Measurements from ENCODE around the gene STRAP. TPM values are rescaled to one million over a fixed set of nuclear protein-coding genes. Genes with fewer than 3 reads are reported as not detected.

Gene STRAP
- total and polyA plus RNA-seq, 2 experiments from 2014 or later, result 229 to 403 TPM

DNA sequence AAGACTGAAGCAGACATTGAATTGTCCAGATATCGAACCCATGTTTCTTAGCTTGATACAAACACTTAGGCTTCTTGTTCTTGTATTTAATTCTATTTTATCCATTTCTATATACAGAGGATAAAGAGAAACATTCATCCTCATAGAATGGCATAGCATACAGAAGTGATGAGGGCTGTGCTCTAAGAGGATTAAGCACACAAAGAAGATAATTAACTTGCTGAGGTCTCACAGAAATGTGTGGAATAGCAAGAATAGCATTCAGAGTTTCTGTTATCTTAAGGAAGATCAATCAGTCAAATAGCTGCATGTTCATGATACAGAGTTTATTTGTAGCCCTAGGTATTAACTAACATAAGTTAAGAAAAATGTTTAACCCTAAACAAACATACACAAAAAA lies 27.3 kb upstream of the STRAP start (continued):
- TF ChIP-seq, protein P1, sequence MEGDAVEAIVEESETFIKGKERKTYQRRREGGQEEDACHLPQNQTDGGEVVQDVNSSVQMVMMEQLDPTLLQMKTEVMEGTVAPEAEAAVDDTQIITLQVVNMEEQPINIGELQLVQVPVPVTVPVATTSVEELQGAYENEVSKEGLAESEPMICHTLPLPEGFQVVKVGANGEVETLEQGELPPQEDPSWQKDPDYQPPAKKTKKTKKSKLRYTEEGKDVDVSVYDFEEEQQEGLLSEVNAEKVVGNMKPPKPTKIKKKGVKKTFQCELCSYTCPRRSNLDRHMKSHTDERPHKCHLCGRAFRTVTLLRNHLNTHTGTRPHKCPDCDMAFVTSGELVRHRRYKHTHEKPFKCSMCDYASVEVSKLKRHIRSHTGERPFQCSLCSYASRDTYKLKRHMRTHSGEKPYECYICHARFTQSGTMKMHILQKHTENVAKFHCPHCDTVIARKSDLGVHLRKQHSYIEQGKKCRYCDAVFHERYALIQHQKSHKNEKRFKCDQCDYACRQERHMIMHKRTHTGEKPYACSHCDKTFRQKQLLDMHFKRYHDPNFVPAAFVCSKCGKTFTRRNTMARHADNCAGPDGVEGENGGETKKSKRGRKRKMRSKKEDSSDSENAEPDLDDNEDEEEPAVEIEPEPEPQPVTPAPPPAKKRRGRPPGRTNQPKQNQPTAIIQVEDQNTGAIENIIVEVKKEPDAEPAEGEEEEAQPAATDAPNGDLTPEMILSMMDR (conservative IDR thresholded peaks at IDR 0.05; ENCODE audit: low read depth in 2 of 2), result no peak
- TF ChIP-seq ZNF331 (CRISPR knock-in tag; IDR thresholded peaks at IDR 0.05; ENCODE audit: low read depth) (no peak), EZH2 (IDR thresholded peaks at IDR 0.05; ENCODE audit: low read depth, unreplicated experiment) (no peak), NANOG (IDR thresholded peaks at IDR 0.05; ENCODE audit: borderline replicate concordance) (no peak), STAT1 (IDR thresholded peaks at IDR 0.05; ENCODE audit: unreplicated experiment) (no peak), CREB1 (CRISPR knock-in tag; IDR thresholded peaks at IDR 0.05; ENCODE audit: low read depth) (no peak)
- TF ChIP-seq, protein P2, sequence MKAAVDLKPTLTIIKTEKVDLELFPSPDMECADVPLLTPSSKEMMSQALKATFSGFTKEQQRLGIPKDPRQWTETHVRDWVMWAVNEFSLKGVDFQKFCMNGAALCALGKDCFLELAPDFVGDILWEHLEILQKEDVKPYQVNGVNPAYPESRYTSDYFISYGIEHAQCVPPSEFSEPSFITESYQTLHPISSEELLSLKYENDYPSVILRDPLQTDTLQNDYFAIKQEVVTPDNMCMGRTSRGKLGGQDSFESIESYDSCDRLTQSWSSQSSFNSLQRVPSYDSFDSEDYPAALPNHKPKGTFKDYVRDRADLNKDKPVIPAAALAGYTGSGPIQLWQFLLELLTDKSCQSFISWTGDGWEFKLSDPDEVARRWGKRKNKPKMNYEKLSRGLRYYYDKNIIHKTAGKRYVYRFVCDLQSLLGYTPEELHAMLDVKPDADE (IDR thresholded peaks at IDR 0.05), result no peak
- TF ChIP-seq, protein P3, sequence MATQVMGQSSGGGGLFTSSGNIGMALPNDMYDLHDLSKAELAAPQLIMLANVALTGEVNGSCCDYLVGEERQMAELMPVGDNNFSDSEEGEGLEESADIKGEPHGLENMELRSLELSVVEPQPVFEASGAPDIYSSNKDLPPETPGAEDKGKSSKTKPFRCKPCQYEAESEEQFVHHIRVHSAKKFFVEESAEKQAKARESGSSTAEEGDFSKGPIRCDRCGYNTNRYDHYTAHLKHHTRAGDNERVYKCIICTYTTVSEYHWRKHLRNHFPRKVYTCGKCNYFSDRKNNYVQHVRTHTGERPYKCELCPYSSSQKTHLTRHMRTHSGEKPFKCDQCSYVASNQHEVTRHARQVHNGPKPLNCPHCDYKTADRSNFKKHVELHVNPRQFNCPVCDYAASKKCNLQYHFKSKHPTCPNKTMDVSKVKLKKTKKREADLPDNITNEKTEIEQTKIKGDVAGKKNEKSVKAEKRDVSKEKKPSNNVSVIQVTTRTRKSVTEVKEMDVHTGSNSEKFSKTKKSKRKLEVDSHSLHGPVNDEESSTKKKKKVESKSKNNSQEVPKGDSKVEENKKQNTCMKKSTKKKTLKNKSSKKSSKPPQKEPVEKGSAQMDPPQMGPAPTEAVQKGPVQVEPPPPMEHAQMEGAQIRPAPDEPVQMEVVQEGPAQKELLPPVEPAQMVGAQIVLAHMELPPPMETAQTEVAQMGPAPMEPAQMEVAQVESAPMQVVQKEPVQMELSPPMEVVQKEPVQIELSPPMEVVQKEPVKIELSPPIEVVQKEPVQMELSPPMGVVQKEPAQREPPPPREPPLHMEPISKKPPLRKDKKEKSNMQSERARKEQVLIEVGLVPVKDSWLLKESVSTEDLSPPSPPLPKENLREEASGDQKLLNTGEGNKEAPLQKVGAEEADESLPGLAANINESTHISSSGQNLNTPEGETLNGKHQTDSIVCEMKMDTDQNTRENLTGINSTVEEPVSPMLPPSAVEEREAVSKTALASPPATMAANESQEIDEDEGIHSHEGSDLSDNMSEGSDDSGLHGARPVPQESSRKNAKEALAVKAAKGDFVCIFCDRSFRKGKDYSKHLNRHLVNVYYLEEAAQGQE (IDR thresholded peaks at IDR 0.05; ENCODE audit: unreplicated experiment), result no peak

DNA sequence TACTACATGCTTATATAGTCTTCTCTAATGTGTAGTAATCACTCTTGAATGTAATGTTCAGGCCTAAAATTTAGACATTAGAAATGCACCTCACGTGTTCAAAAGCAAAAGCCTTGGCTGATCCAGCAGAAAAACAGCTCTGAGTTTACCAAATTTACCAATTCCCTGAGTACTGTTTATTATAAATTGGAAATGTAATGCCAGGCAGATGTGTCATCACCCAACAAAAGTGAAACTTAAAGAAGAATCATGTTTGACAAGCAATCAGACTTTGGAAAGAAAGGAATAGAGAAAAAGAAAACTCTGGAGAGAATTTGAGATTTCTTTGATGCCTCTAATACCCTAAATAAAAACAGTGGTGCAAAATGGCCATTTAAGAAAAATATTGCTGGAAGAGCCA lies 26.5 kb upstream of the STRAP start:
- no peak overlapping the region for H3K27ac Mint-ChIP-seq
- no peak overlapping the region for H2AFZ ChIP-seq
- H3K36me3 Mint-ChIP-seq (ENCODE audit: low read depth), result no peaks in the 10 kb centered on the region
- H3K79me2 ChIP-seq (replicated peaks; ENCODE audit: insufficient read depth), result no peaks in the 10 kb centered on the region
- H3K27me3 Mint-ChIP-seq (ENCODE audit: insufficient read depth, low read depth, poor library complexity), result peaks cover 1% of the 10 kb centered on the region
- no peaks in the 10 kb centered on the region for H3K4me1 ChIP-seq (ENCODE audit: insufficient read depth)
- TF ChIP-seq ZNF331 (CRISPR knock-in tag; IDR thresholded peaks at IDR 0.05; ENCODE audit: low read depth), result no peak
- TF ChIP-seq, protein P3 (IDR thresholded peaks at IDR 0.05; ENCODE audit: unreplicated experiment), result no peak
- TF ChIP-seq EZH2 (IDR thresholded peaks at IDR 0.05; ENCODE audit: low read depth, unreplicated experiment), result no peak
- no peak for TF ChIP-seq STAT1 (IDR thresholded peaks at IDR 0.05; ENCODE audit: unreplicated experiment)
- no peak for TF ChIP-seq POLR2AphosphoS5 (IDR thresholded peaks at IDR 0.05; ENCODE audit: low read depth)
- TF ChIP-seq, protein P1 (conservative IDR thresholded peaks at IDR 0.05; ENCODE audit: low read depth in 2 of 2), result no peak
- TF ChIP-seq JUNB (IDR thresholded peaks at IDR 0.05; ENCODE audit: unreplicated experiment), result no peak
- TF ChIP-seq CREB1 (CRISPR knock-in tag; IDR thresholded peaks at IDR 0.05; ENCODE audit: low read depth), result no peak
- no peak overlapping the region for H3K4me3 Mint-ChIP-seq
- no peak for ATAC-seq
- H4K20me1 ChIP-seq (replicated peaks; ENCODE audit: insufficient read depth), result no peaks in the 10 kb centered on the region
- 0 out of 2 replicates have a peak, but pooled peaks cover 3% of the 10 kb centered on the region for H3K9me2 ChIP-seq (ENCODE audit: insufficient read depth)
- H3K27me3 ChIP-seq (ENCODE audit: insufficient read depth), result no peaks in the 10 kb centered on the region
- H3K27ac ChIP-seq (ENCODE audit: low read depth), result no peak overlapping the region
- H3K36me3 ChIP-seq (ENCODE audit: insufficient read depth), result no peaks in the 10 kb centered on the region
- H3K4me2 ChIP-seq, result no peak overlapping the region
- H3K4me1 Mint-ChIP-seq, result peaks cover 6% of the 10 kb centered on the region; the same call in 1 of the 3 replicates
- H3K4me3 ChIP-seq, result no peak overlapping the region
- no peaks in the 10 kb centered on the region for H3F3A ChIP-seq (replicated peaks; ENCODE audit: low read depth)
- no peak for DNase-seq (ENCODE audit: low spot score)
- H3K9me3 Mint-ChIP-seq, result no peaks in the 10 kb centered on the region
